Lung (tissue), 12 donors: ENCODE measurements around the gene TTLL1. TPM values are rescaled to one million over a fixed set of nuclear protein-coding genes. Genes with fewer than 3 reads are reported as not detected.
"Not testable (repeated sequence)": the region's sequence is repeated elsewhere in the genome, so short reads cannot be mapped to it uniquely, and the experiment has no call there.

Experiments
- ATAC-seq: fragments of 200-7000 bp; cut with Tn5 transposase; one replicate; pipeline ENCODE4 v1.9.1; 2020; ENCODE audit warnings: moderate number of reproducible peaks; ENCODE audit not compliant: insufficient read depth, low FRiP score
- DNase-seq, 3 donors: peaks; one replicate each; pipeline ENCODE4 v3.0.0-alpha.2; 2013 to 2017
- H3K27ac ChIP-seq, 2 donors: one replicate each; pipeline ENCODE4 v1.5.1; 2013; ENCODE audit warnings: mild to moderate bottlenecking in 2 of 2, moderate library complexity in 2 of 2, control low read depth in 1 of 2, inconsistent platforms in 1 of 2, low read depth in 1 of 2, low read length in 1 of 2
- H3K27me3 ChIP-seq, 3 donors: one replicate each; pipeline ENCODE4 v1.5.1; 2013; ENCODE audit warnings: low read length in 2 of 3; ENCODE audit not compliant: control insufficient read depth in 3 of 3, insufficient read depth in 3 of 3
- H3K36me3 ChIP-seq, 4 donors: one replicate each; pipeline ENCODE4 v1.5.1; 2013; ENCODE audit warnings: low read length in 4 of 4, mild to moderate bottlenecking in 1 of 4, moderate library complexity in 1 of 4; ENCODE audit not compliant: control insufficient read depth in 4 of 4, insufficient read depth in 4 of 4
- H3K4me1 ChIP-seq, 5 donors: one replicate each; pipeline ENCODE4 v1.5.1; 2013; ENCODE audit warnings: low read length in 5 of 5, mild to moderate bottlenecking in 2 of 5, moderate library complexity in 1 of 5; ENCODE audit not compliant: control insufficient read depth in 5 of 5, insufficient read depth in 5 of 5
- H3K4me3 ChIP-seq: one replicate; pipeline ENCODE4 v1.5.1; 2013; ENCODE audit warnings: mild to moderate bottlenecking, control low read depth, moderate library complexity
- H3K9ac ChIP-seq, 2 donors: one replicate each; pipeline ENCODE4 v1.5.1; 2013; ENCODE audit warnings: low read length in 2 of 2, control low read depth in 1 of 2; ENCODE audit not compliant: insufficient read depth in 1 of 2
- H3K9me3 ChIP-seq, 4 donors: one replicate each; pipeline ENCODE4 v1.5.1; 2013; ENCODE audit warnings: low read length in 3 of 4, mild to moderate bottlenecking in 1 of 4, moderate library complexity in 1 of 4; ENCODE audit not compliant: control insufficient read depth in 4 of 4, insufficient read depth in 3 of 4
- CTCF ChIP-seq: IDR thresholded peaks from 2 replicates; pipeline ENCODE4 v1.5.1; 2012; ENCODE audit warnings: mild to moderate bottlenecking; ENCODE audit errors: control extremely low read depth, extremely low read depth
- WGBS, 2 donors: extraction: QIAGEN DNeasy Blood & Tissue Kit; methylation state at CpG; one replicate each; pipeline ENCODE4 v1.1.7; 2013; 5-methylcytosine and 5-hydroxymethylcytosine counted together
- polyA plus RNA-seq, 2 donors: library from polyadenylated mRNA; stranded (reverse); fragments of 200-250 nt; gene quantifications; one replicate each; pipeline ENCODE4 v1.2.1, GENCODE V29; 2013
- total RNA-seq, 2 donors: library from RNA; depleted of rRNA in 1 of 2; stranded (reverse); fragments of >200 nt in 1 of 2; gene quantifications; one replicate each; pipeline ENCODE4 v1.2.1, GENCODE V29; 2014 to 2021
- donor health status: control.
- donor health status: control.
- donor health status: Bipolar disorder and iron deficiency.
- donor health status: healthy.
- donor health status: DM: yes; HTN: yes; CAD: no.

Gene TTLL1
- total and polyA plus RNA-seq, 4 donors: 3.8 to 8.0 (median 5.6) TPM

DNA sequence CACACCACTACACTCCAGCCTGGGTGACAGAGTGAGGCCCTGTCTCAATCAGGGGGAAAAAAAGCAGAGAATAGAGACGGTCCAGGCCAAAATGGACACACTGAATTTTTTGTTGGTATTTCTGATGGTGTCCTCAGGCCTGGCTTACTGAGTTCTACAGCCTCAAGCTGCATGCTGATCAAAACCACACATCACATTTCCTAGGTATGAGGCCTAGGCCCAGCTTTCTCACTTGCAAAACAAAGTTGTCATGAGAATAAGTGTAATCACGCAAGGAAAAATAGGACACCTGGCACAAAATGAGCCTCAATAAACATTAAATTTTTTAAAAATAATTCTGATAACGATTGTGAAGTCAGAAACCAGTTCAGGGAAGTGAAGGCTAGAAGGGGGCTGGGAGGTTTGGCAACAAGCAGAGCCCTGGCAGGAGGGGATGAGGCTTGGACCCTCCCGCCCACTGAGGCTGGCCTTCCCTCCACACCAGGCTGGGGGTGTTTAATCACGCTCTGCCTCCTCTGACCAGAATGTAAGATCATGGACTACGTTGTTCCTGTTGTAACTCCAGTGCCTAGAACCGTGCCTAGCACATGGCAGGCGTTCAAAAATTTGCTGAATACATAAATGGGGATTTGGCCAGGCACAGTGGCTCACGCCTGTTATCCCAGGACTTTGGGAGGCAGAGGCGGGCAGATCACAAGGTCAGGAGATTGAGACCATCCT, 92.4 kb downstream of the TTLL1 start:
- Histone ChIP-seq H3K4me1 (peaks cover 27 to 48% (median 34%) of the 10 kb centered on the region in 5 donors), H3K4me3 (no peak overlapping the region), H3K27ac (peak overlapping the region in 1 of 2 donors; percentile 86), H3K27me3 (no peaks in the 10 kb centered on the region), H3K9me3 (peaks cover 0 to 3% (median 0%) of the 10 kb centered on the region in 4 donors), H3K9ac (no peak overlapping the region), H3K36me3 (no peaks in the 10 kb centered on the region)
- TF ChIP-seq CTCF: no peak
- DNase-seq (peak in 2 of 3 donors; percentile 36 to 38), ATAC-seq (no peak)
- WGBS, 2 donors: 51 to 60% methylated on average over 10 of the region's 10 CpGs

DNA sequence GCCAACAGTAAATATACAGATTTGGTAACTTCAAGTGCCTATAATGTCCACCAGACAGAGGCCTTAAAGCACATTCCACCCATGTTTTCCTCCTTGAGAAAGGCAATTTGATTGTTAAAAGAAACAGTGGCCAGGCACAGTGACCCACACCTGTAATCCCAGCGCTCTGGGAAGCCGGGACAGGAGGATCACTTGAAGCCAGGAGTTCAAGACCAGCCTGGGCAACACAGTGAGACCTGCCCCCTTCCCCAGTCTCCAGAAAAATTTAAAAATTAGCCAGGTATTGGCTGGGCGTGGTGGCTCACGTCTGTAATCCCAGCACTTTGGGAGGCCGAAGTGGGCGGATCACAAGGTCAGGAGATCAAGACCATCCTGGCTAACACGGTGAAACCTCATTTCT, 93.5 kb downstream of the TTLL1 start:
- DNase-seq: not testable (repeated sequence)
- WGBS, 2 donors: 72 to 82% methylated on average over 7 of the region's 7 CpGs

DNA sequence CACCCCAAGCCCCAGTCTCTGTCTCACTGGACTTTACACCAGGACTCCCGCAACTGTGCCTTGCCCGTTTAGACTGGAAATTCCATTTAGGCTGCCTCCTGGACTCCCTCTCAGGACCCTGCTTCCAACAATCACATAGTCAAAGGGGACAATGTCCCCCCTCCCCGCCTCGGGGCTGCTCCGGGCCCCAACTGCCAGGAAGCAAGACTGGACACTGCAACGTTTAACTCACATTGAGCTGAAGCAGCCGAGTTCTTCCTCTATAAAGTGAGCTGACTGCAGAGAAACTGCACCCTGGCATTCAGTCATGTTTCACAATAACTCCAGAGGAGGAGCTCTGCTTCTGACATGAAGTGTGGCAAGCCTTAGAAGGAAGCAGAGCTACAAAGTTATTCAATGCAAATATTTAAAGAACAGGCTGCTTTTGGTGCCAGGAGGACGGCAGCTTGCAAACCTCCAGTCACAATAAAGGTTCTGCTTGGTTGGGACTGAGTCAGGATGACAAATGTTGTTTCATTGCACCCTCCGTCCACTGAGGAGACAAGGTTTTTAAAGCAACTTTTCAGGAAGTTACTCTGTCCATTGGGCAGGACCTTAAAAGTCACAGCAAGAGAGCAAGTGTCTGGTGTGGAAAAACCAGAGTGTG, 94.2 kb downstream of the TTLL1 start:
- Histone ChIP-seq H3K27me3 (no peaks in the 10 kb centered on the region), H3K4me3 (no peak overlapping the region), H3K27ac (peak overlapping the region; percentile 81 to 93), H3K4me1 (peaks cover 19 to 42% (median 34%) of the 10 kb centered on the region in 5 donors), H3K9ac (peak overlapping the region in 1 of 2 donors; percentile 42), H3K9me3 (peaks cover 0 to 3% (median 0%) of the 10 kb centered on the region in 4 donors), H3K36me3 (no peaks in the 10 kb centered on the region)
- ATAC-seq: peak; percentile 85
- DNase-seq: peak; percentile 89 to 98 (median 97)
- 8 to 16% methylated on average over 9 of the region's 9 CpGs for WGBS, 2 donors
- no peak for TF ChIP-seq CTCF

More for the DNA sequence above, 93.5 kb downstream of the TTLL1 start:
- Histone ChIP-seq H3K4me1 (peaks cover 21 to 45% (median 30%) of the 10 kb centered on the region in 5 donors), H3K9ac (peak overlapping the region in 1 of 2 donors; percentile 42), H3K27ac (peak overlapping the region; percentile 81 to 93)
- ATAC-seq, H3K36me3 ChIP-seq, H3K4me3 ChIP-seq, H3K27me3 ChIP-seq, H3K9me3 ChIP-seq: not testable (repeated sequence)

DNA sequence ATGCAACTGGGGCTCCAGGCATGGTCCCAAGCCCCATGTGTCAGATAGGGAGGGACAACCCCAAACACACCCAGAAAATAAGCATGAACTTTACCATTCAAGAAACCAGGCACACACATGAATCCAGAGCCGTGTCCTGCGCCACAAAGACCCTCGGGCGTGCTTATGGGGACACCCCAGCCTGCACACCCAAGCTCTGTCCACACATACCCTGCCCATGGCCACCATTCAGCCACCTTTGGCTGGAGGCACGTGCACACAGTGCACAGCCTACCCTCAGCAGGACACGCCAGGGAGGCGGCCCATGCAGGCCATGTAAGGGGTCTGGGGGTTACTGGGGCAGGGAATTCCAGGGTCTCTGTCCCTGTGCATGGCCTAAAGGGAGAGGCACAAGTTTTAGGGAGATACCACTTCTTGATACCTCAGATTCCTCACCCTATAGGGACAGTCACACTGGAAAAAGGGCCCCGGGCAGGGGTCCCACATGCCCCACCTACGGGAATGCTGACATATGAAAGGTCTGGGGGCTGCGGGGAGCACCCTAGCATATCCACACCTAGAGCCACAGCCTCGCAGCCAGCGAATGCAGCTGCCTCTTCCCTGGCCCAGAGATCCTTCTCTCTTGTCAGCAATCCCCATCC, 94.8 kb downstream of the TTLL1 start:
- no peaks in the 10 kb centered on the region for H3K27me3 ChIP-seq
- H3K9me3 ChIP-seq: peaks cover 0 to 3% (median 0%) of the 10 kb centered on the region in 4 donors
- 83 to 90% methylated on average over 12 of the region's 12 CpGs for WGBS, 2 donors
- no peak for ATAC-seq
- no peak for DNase-seq
- H3K36me3 ChIP-seq: no peaks in the 10 kb centered on the region
- peak overlapping the region in 1 of 2 donors; percentile 64 for H3K9ac ChIP-seq
- TF ChIP-seq CTCF: no peak
- no peak overlapping the region for H3K4me3 ChIP-seq
- H3K27ac ChIP-seq: peak overlapping the region in 1 of 2 donors; percentile 93
- peaks cover 18 to 36% (median 34%) of the 10 kb centered on the region in 5 donors for H3K4me1 ChIP-seq
